MM.1S (cell line): ENCODE results near the gene SRRM4.

Experiments
- DNase-seq: peaks from one replicate; pipeline ENCODE4 v3.0.0-alpha.2; 2015
- H2AFZ ChIP-seq: fragments of 300-600 bp; sonication (generic); 2 replicates; pipeline ENCODE4 v1.6.0; 2016; ENCODE audit warnings: antibody characterized with exemption, low read length
- H3F3A ChIP-seq: fragments of 300-600 bp; sonication (generic); 2 replicates; pipeline ENCODE4 v1.6.1; 2016; ENCODE audit warnings: mild to moderate bottlenecking, antibody characterized with exemption, low read length, moderate library complexity, mixed read lengths; ENCODE audit not compliant: insufficient read depth
- H3K27ac ChIP-seq: fragments of 300-600 bp; sonication (generic); 2 replicates; pipeline ENCODE4 v1.5.1; 2016; ENCODE audit warnings: mild to moderate bottlenecking, low read length
- H3K27me3 ChIP-seq: fragments of 300-600 bp; sonication (generic); replicated peaks from 2 replicates; pipeline ENCODE4 v1.6.0; 2016; ENCODE audit warnings: low read length; ENCODE audit not compliant: insufficient read depth
- H3K36me3 ChIP-seq: fragments of 300-600 bp; sonication (generic); replicated peaks from 2 replicates; pipeline ENCODE4 v1.6.1; 2016; ENCODE audit warnings: mild to moderate bottlenecking, low read length, mixed read lengths; ENCODE audit not compliant: insufficient read depth
- H3K4me1 ChIP-seq: fragments of 300-600 bp; sonication (generic); 2 replicates; pipeline ENCODE4 v1.6.1; 2016; ENCODE audit warnings: low read length, mixed read lengths
- H3K4me2 ChIP-seq: fragments of 300-600 bp; sonication (generic); 2 replicates; pipeline ENCODE4 v1.6.0; 2016; ENCODE audit warnings: low read depth, low read length
- H3K4me3 ChIP-seq: fragments of 300-600 bp; sonication (generic); 2 replicates; pipeline ENCODE4 v1.5.1; 2016; ENCODE audit warnings: low read length, mixed read lengths
- H3K79me2 ChIP-seq: fragments of 300-600 bp; sonication (generic); 2 replicates; pipeline ENCODE4 v1.6.1; 2016; ENCODE audit warnings: mixed run types, low read length, mixed read lengths
- H3K9ac ChIP-seq: fragments of 300-600 bp; sonication (generic); 2 replicates; pipeline ENCODE4 v1.6.1; 2016; ENCODE audit warnings: low read length, mixed read lengths
- H3K9me2 ChIP-seq: fragments of 300-600 bp; sonication (generic); replicated peaks from 2 replicates; pipeline ENCODE4 v1.6.1; 2016; ENCODE audit warnings: mild to moderate bottlenecking, low read length, mixed read lengths; ENCODE audit not compliant: insufficient read depth
- H3K9me3 ChIP-seq: fragments of 300-600 bp; sonication (generic); replicated peaks from 2 replicates; pipeline ENCODE4 v1.6.1; 2016; ENCODE audit warnings: mild to moderate bottlenecking, low read length, mixed read lengths; ENCODE audit not compliant: insufficient read depth
- H4K20me1 ChIP-seq: fragments of 300-600 bp; sonication (generic); 2 replicates; pipeline ENCODE4 v1.6.1; 2016; ENCODE audit warnings: mild to moderate bottlenecking, low read length, moderate library complexity, mixed read lengths; ENCODE audit not compliant: insufficient read depth
- EZH2 ChIP-seq: fragments of 300-600 bp; sonication (generic); optimal IDR thresholded peaks from 2 replicates; pipeline ENCODE3; 2017; ENCODE audit warnings: low read depth, mild to moderate bottlenecking, antibody characterized with exemption, low read length, mixed read lengths
- EZH2phosphoT487 ChIP-seq: fragments of 300-600 bp; sonication (generic); IDR thresholded peaks from 2 replicates; pipeline ENCODE4 v1.6.1; 2018; ENCODE audit warnings: antibody characterized with exemption, low read length
- TF ChIP-seq, protein P1 (sequence below): fragments of 300-600 bp; sonication (generic); IDR thresholded peaks from 2 replicates; pipeline ENCODE4 v1.5.1; 2016; ENCODE audit warnings: antibody characterized with exemption, low read length, mixed read lengths

Gene SRRM4

DNA sequence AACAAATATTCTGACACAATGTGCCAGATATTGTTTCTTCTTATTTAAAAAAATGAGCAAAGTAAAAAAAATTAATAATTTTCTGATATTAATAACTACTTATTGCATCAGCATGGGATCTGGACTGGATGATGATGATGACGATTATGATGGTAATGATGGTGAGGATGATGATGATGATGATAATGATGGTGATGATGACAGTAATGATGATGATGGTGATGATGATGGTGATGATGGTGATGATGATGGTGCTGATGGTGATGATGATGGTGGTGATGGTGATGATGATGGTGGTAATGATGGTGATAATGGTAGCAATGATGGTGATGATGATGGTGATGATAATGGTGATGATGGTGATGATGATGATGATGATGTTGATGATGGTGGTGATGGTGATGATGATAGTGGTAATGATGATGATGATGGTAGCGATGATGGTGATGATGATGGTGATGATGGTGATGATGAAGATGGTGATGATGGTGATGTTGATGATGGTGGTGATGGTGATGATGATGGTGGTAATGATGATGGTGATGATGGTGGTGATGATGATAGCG, 94.0 kb downstream of the SRRM4 start:
- TF ChIP-seq EZH2 (no peak), EZH2phosphoT487 (no peak)
- TF ChIP-seq, protein P1, sequence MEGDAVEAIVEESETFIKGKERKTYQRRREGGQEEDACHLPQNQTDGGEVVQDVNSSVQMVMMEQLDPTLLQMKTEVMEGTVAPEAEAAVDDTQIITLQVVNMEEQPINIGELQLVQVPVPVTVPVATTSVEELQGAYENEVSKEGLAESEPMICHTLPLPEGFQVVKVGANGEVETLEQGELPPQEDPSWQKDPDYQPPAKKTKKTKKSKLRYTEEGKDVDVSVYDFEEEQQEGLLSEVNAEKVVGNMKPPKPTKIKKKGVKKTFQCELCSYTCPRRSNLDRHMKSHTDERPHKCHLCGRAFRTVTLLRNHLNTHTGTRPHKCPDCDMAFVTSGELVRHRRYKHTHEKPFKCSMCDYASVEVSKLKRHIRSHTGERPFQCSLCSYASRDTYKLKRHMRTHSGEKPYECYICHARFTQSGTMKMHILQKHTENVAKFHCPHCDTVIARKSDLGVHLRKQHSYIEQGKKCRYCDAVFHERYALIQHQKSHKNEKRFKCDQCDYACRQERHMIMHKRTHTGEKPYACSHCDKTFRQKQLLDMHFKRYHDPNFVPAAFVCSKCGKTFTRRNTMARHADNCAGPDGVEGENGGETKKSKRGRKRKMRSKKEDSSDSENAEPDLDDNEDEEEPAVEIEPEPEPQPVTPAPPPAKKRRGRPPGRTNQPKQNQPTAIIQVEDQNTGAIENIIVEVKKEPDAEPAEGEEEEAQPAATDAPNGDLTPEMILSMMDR = no peak
- no peak for DNase-seq
- H3K4me2 ChIP-seq = no peak overlapping the region
- H3K9ac ChIP-seq = no peak overlapping the region
- H3K9me2 ChIP-seq = no peaks in the 10 kb centered on the region
- H3K27ac ChIP-seq = no peak overlapping the region
- H2AFZ ChIP-seq = no peak overlapping the region
- no peaks in the 10 kb centered on the region for H3K27me3 ChIP-seq
- H3K4me1 ChIP-seq = no peaks in the 10 kb centered on the region
- no peak overlapping the region for H3K4me3 ChIP-seq
- no peaks in the 10 kb centered on the region for H3K36me3 ChIP-seq
- H4K20me1 ChIP-seq = no peaks in the 10 kb centered on the region
- no peaks in the 10 kb centered on the region for H3F3A ChIP-seq
- no peaks in the 10 kb centered on the region for H3K9me3 ChIP-seq
- H3K79me2 ChIP-seq = no peaks in the 10 kb centered on the region

DNA sequence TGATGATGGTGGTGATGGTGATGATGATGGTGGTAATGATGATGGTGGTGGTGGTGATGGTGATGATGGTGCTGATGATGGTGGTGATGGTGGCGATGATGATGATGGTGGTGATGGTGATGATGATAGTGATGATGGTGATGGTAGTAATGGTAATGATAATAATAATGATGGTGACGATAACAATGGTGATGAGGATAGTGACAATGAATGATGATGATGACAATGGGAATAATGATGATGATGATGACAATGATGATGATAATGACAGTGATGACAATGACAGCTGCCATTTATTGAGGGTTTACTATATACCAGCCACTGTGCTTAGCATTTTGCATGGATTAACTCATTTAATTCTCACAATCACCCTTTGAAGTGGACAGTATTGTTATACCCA, 94.6 kb downstream of the SRRM4 start:
- no peaks in the 10 kb centered on the region for H3K9me3 ChIP-seq
- H3F3A ChIP-seq = no peaks in the 10 kb centered on the region
- TF ChIP-seq, protein P1 = no peak
- no peak for TF ChIP-seq EZH2phosphoT487
- TF ChIP-seq EZH2 = no peak
- no peaks in the 10 kb centered on the region for H3K36me3 ChIP-seq
- no peak overlapping the region for H2AFZ ChIP-seq
- no peaks in the 10 kb centered on the region for H3K79me2 ChIP-seq
- H4K20me1 ChIP-seq = no peaks in the 10 kb centered on the region
- no peak for DNase-seq
- H3K4me3 ChIP-seq = no peak overlapping the region
- H3K27ac ChIP-seq = no peak overlapping the region
- no peaks in the 10 kb centered on the region for H3K4me1 ChIP-seq
- no peak overlapping the region for H3K4me2 ChIP-seq
- H3K9ac ChIP-seq = no peak overlapping the region
- H3K9me2 ChIP-seq = no peaks in the 10 kb centered on the region
- H3K27me3 ChIP-seq = no peaks in the 10 kb centered on the region

DNA sequence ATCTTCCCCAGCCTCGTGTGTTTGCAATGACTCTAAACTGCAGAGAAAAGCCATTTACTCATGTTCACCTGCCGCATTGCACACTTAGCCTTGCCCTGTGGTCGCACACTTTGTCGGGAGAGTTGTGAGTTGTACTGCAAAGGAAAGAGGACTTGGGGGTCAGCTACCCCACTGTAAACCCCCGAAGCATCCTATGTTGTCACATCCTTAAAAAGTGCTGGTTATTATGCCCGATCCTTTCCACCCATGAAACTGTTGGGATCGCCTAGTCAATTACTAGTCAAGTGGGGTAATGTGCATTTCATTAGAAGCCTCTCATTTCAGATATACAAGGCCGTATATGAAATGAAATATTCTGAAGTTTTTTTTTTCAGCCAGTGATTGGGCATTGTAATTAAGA, 98.2 kb downstream of the SRRM4 start:
- Histone ChIP-seq H3K27me3 (no peaks in the 10 kb centered on the region), H3K4me2 (no peak overlapping the region), H2AFZ (no peak overlapping the region), H3K4me3 (no peak overlapping the region), H3F3A (no peaks in the 10 kb centered on the region), H3K79me2 (no peaks in the 10 kb centered on the region), H4K20me1 (no peaks in the 10 kb centered on the region), H3K4me1 (no peaks in the 10 kb centered on the region), H3K36me3 (no peaks in the 10 kb centered on the region), H3K9me2 (no peaks in the 10 kb centered on the region), H3K9ac (no peak overlapping the region), H3K9me3 (no peaks in the 10 kb centered on the region), H3K27ac (no peak overlapping the region)
- no peak for DNase-seq
- TF ChIP-seq EZH2phosphoT487 (no peak), EZH2 (no peak)
- TF ChIP-seq, protein P1 = no peak
